Stimulated activated CD4-positive, alpha-beta T cell treated with anti-CD3 and anti-CD28 coated beads, TNF-alpha, amount 100 ng/mL, for 24 hours (primary cell): ENCODE measurements around the gene FAM240A.

Source experiments
- DNase-seq, 3 experiments: peaks; one replicate each; pipeline ENCODE4 v3.0.0-alpha.2; 2020; ENCODE audit warnings: low read depth in 3 of 3

Gene FAM240A

GRCh38 chr3:46674031-46674845 lies 61.9 kb downstream of the FAM240A start:
- no peak for DNase-seq

GRCh38 chr3:46675426-46675825 lies 63.1 kb downstream of the FAM240A start:
- DNase-seq = no peak
